Type B pancreatic cell (in vitro differentiated cells): ENCODE data around the gene MTRR. TPM values are rescaled to one million over a fixed set of nuclear protein-coding genes. Genes with fewer than 3 reads are reported as not detected.
"Not testable (repeated sequence)": the region's sequence is repeated elsewhere in the genome, so short reads cannot be mapped to it uniquely, and the experiment has no call there.

Experiments
- DNase-seq: peaks from one replicate; pipeline ENCODE4 v3.0.0; 2021; ENCODE audit warnings: mixed read lengths; ENCODE audit not compliant: unreplicated experiment; ENCODE audit errors: extremely low spot score
- H3K27ac Mint-ChIP-seq: 2 replicates; pipeline ENCODE4 v1.8.0; 2021; ENCODE audit warnings: mild to moderate bottlenecking, mixed read lengths
- H3K27me3 Mint-ChIP-seq: 2 replicates; pipeline ENCODE4 v1.8.0; 2021; ENCODE audit warnings: mixed read lengths
- H3K36me3 Mint-ChIP-seq: 2 replicates; pipeline ENCODE4 v1.8.0; 2021; ENCODE audit warnings: mixed read lengths
- H3K4me1 Mint-ChIP-seq: one replicate; pipeline ENCODE4 v1.8.0; 2021; ENCODE audit warnings: mixed read lengths; ENCODE audit not compliant: unreplicated experiment
- H3K4me3 Mint-ChIP-seq: 2 replicates; pipeline ENCODE4 v1.8.0; 2021; ENCODE audit warnings: mild to moderate bottlenecking, mixed read lengths
- H3K9me3 Mint-ChIP-seq: 2 replicates; pipeline ENCODE4 v1.8.0; 2021; ENCODE audit warnings: mixed read lengths
- total RNA-seq: library from RNA; stranded (reverse); gene quantifications from 2 replicates; pipeline ENCODE4 v1.2.1, GENCODE V29; 2021; ENCODE audit warnings: low replicate concordance
- TF ChIP-seq, protein P1 (sequence below): fragments of 200-600 bp; sonication (generic); conservative IDR thresholded peaks from 2 replicates; pipeline ENCODE4 v1.5.0; 2021; ENCODE audit warnings: antibody characterized with exemption, mild to moderate bottlenecking

The MTRR gene
- total RNA-seq, 1 donor from 2014 or later: 49.3 TPM

DNA sequence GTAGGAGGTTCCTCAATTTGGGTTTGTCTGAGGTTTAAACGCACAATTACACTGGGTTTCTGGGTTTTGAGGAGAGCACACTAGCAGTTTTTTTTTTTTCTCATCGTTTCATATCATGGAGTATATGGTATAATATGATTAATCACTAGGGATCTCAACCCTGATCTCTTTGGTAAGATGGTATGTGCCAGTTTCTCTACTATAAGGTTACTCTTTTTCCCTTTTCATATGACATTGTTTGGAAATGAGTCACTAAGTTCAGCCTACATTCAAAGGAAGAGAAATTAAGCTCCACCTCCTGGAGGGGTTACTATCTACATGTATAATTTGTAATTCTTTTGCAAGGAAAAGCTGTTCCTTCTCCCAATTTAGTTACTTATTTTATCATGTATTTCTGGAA, 35.2 kb downstream of the MTRR start:
- peaks cover 5% of the 10 kb centered on the region for H3K9me3 Mint-ChIP-seq
- TF ChIP-seq, protein P1, sequence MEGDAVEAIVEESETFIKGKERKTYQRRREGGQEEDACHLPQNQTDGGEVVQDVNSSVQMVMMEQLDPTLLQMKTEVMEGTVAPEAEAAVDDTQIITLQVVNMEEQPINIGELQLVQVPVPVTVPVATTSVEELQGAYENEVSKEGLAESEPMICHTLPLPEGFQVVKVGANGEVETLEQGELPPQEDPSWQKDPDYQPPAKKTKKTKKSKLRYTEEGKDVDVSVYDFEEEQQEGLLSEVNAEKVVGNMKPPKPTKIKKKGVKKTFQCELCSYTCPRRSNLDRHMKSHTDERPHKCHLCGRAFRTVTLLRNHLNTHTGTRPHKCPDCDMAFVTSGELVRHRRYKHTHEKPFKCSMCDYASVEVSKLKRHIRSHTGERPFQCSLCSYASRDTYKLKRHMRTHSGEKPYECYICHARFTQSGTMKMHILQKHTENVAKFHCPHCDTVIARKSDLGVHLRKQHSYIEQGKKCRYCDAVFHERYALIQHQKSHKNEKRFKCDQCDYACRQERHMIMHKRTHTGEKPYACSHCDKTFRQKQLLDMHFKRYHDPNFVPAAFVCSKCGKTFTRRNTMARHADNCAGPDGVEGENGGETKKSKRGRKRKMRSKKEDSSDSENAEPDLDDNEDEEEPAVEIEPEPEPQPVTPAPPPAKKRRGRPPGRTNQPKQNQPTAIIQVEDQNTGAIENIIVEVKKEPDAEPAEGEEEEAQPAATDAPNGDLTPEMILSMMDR: no peak
- peaks cover 67% of the 10 kb centered on the region for H3K36me3 Mint-ChIP-seq
- no peak for DNase-seq
- H3K4me1 Mint-ChIP-seq: no peaks in the 10 kb centered on the region
- H3K27ac Mint-ChIP-seq: no peak overlapping the region
- H3K4me3 Mint-ChIP-seq: no peak overlapping the region
- no peaks in the 10 kb centered on the region for H3K27me3 Mint-ChIP-seq

DNA sequence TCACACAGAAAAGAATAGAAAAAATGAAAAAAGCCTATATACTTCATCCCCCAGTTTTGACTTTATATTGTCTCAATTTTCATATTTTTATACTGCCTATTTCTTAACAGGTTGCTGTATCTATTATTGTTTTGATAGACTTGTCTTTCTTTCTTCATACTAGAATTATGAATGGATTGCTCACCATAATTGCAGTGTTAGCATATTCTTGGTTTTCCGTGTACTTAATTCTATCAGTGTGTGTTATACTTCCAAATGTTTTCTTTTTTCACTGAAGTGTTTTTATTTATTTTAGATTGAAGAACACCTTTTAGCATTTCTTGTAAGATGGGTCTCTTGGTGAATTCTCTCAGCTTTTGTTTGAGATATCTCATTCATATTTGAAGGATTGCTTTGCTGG, 38.7 kb downstream of the MTRR start:
- Mint-ChIP-seq H3K27me3 (no peaks in the 10 kb centered on the region), H3K9me3 (peaks cover 7% of the 10 kb centered on the region), H3K27ac (no peak overlapping the region), H3K36me3 (peaks cover 62% of the 10 kb centered on the region), H3K4me3 (no peak overlapping the region), H3K4me1 (no peaks in the 10 kb centered on the region)
- DNase-seq: no peak
- TF ChIP-seq, protein P1: no peak

DNA sequence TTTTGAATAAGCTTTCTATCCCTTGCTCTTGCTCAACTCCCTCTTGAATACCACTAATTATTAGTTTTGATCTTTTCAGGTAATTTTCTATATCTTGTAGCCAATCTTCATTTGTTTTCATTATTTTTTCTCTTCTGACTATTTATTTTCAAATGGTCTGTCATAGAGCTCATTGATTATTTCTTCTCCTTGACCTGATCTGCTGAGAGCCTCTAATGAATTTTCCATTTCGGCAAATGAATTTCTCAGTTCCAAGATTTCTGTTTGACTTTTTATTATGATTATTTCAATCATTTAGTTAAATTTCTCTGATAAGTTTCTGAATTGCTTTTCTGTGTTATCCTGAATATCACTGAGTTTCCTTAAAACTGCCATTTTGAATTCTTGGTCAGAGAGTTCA, 39.4 kb downstream of the MTRR start:
- H3K27ac Mint-ChIP-seq: no peak overlapping the region
- H3K4me3 Mint-ChIP-seq: no peak overlapping the region
- peaks cover 14% of the 10 kb centered on the region for H3K9me3 Mint-ChIP-seq
- DNase-seq: no peak
- H3K27me3 Mint-ChIP-seq: no peaks in the 10 kb centered on the region
- peaks cover 59% of the 10 kb centered on the region for H3K36me3 Mint-ChIP-seq
- no peaks in the 10 kb centered on the region for H3K4me1 Mint-ChIP-seq
- TF ChIP-seq, protein P1: no peak

DNA sequence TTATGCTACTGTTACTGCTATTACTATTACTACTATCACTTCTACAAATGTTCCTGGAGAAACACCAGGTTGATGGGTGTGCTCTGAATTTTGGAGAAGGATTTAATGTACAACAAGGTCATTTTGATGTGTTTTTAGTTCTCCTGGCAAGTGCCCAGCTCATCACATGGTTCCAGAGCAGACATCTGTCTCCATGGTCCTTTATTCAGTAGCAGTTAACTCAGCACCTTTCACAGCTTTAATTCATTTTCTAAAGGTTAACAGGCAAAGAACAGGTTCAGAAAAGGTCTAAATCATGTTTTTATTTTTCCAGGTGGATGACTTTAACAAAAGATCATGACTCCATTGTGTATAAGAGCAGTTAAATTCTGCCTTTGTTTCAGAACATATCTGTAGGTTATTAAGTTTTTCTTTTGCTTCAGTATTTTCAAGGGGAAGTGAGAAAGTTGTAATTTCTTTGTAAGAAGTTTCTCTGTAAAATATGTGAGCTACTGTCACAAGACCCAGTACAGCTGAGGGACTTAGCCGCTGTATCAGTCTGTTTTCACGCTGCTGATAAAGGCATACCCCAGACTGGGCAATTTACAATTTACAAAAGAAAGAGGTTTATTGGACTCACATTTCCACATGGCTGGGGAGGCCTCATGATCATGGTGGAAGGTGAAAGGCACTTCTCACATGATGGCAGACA, 41.9 kb downstream of the MTRR start:
- peaks cover 14% of the 10 kb centered on the region for H3K9me3 Mint-ChIP-seq
- H3K4me1 Mint-ChIP-seq: peaks cover 4% of the 10 kb centered on the region
- H3K36me3 Mint-ChIP-seq: peaks cover 35% of the 10 kb centered on the region
- no peak for DNase-seq
- H3K27ac Mint-ChIP-seq: no peak overlapping the region
- H3K4me3 Mint-ChIP-seq: no peak overlapping the region
- TF ChIP-seq, protein P1: no peak
- no peaks in the 10 kb centered on the region for H3K27me3 Mint-ChIP-seq

DNA sequence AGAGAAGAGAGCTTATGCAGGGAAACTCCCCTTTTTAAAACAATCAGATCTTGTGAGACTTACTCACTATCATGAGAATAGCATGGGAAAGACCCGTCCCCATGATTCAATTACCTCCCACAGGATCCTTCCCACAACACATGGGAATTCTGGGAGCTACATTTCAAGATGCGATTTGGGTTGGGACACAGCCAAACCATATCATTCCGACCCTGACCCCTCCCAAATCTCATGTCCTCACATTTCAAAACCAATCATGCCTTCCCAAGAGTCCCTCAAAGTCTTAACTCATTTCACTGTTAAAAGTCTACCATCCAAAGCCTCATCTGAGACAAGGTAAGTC, 42.5 kb downstream of the MTRR start:
- not testable (repeated sequence) for H3K4me1 Mint-ChIP-seq, H3K4me3 Mint-ChIP-seq, H3K27me3 Mint-ChIP-seq, H3K27ac Mint-ChIP-seq, DNase-seq
- H3K36me3 Mint-ChIP-seq: peaks cover 35% of the 10 kb centered on the region
- H3K9me3 Mint-ChIP-seq: peaks cover 14% of the 10 kb centered on the region

DNA sequence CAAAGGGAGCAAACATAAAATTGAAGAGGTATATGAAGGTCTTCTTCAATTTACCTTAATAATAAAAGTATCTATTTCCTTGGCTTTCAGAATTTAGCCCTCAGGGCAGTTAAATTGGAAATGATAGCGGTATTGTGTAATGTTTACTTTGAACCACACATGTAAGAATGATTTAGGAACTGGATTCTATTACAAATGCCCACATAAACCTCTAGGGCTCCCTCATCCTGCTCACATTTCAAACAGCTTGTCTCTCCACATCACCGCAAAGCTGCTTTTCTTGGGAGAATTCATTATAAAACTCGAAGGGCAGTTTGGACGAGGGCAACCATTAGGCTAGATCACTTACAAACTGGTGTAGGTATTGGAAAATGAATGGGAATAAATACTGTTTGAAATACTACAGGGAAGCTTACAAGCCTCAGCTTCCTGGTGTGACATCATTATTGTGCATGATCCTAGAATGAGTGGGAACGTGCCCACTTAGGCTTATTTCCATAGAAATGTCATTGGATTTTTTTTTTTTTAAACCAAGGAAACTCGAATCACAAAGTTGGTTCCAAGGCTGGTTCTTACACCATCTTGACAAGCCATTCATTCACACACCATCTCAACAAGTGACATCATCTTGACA, 47.3 kb downstream of the MTRR start:
- Mint-ChIP-seq H3K9me3 (peaks cover 15% of the 10 kb centered on the region), H3K27me3 (no peaks in the 10 kb centered on the region), H3K4me1 (peaks cover 7% of the 10 kb centered on the region), H3K27ac (no peak overlapping the region), H3K4me3 (no peak overlapping the region), H3K36me3 (no peaks in the 10 kb centered on the region)
- TF ChIP-seq, protein P1: no peak
- DNase-seq: no peak
